ENCODE measurements around the gene NPHS1.
A peak's percentile ranks its signal among the peaks of the same experiment; 100 is the strongest.
"Not testable (repeated sequence)": the region's sequence is repeated elsewhere in the genome, so short reads cannot be mapped to it uniquely, and the experiment has no call there.

NPHS1 gene

GRCh38 chr19:35879068-35879467 is 26.8 kb upstream of the NPHS1 start:
- DNase-seq, result no peak

- DNase-seq, result no peak
Observed at GRCh38 chr19:35874392-35874930, 22.2 kb upstream of the NPHS1 start.

GRCh38 chr19:35872180-35872579 is 19.9 kb upstream of the NPHS1 start:
- no peak for DNase-seq

GRCh38 chr19:35871611-35872010 is 19.3 kb upstream of the NPHS1 start:
- no peak for DNase-seq

DNA sequence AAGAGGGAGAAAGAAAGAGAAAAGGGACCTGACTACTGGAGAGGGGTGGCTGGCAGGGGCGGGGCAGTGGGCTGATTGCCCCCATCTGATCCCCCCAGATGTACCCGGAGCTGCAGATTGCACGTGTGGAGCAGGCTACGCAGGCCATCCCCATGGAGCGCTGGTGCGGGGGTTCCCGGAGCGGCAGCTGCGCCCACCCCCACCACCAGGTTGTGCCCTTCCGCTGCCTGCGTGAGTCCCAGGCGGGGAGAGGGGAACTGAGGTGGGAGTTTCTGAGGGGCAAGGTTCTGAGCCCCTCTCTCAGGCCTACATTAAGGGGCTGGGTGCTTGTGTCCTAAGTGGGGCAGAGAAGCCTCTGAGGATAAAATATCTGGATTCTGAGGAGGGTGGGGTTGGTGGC is 18.5 kb upstream of the NPHS1 start:
- no peak for DNase-seq

GRCh38 chr19:35870124-35870736 is 17.9 kb upstream of the NPHS1 start:
- DNase-seq, result not testable (repeated sequence)

- DNase-seq, result peak; percentile 86
Observed at GRCh38 chr19:35869327-35870123, 17.2 kb upstream of the NPHS1 start.

DNA sequence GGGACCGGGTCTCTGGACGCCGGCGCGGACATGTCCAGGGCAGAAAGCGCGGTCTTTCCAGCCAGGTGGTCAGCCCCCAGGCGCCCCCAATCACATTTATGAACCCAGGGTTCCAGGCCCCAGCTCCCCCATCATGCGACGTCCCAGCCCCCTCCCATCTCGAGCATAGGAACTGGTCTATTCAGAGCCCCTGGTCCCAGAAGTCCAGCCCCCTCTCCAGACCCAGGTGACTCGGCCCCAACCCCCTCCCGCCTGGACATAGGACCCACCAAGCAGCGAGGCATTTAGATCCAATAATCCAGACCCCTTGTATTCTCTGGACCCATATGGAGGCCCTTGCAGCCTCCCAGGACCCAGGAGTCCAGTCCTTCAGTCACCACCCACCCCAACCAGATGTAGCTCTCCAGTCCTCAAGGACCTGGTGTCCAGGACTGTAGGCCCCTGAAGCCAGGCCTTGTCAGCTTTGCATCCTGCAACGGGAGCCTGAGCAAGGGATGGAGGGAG is 16.6 kb upstream of the NPHS1 start:
- DNase-seq, result no peak

GRCh38 chr19:35868172-35868822 is 16.0 kb upstream of the NPHS1 start, which contains the start of gene APLP1:
APLP1 (plus strand) TSS chr19:35868574; CDS start chr19:35868637, 63 bp downstream.
- peak; percentile 42 to 70 for DNase-seq

DNA sequence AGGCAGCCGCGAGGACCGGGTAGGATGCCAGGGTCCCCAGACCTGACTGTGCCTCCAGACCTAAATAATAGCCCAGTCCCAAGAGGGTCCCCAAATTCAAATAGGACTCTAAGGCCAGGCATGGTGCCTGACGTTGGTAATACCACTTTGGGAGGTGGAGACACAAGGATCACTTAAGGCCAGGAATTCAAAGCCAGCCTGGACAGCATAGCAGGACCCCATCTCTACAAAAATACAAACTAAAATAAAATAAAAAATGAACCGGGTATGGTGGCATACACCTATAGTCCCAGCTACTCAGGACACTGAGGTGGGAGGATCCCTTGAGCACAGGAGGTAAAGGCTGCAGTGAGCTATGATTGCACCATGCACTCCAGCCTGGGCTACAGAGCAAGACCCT is 10.7 kb upstream of the NPHS1 start:
- DNase-seq, result no peak

DNA sequence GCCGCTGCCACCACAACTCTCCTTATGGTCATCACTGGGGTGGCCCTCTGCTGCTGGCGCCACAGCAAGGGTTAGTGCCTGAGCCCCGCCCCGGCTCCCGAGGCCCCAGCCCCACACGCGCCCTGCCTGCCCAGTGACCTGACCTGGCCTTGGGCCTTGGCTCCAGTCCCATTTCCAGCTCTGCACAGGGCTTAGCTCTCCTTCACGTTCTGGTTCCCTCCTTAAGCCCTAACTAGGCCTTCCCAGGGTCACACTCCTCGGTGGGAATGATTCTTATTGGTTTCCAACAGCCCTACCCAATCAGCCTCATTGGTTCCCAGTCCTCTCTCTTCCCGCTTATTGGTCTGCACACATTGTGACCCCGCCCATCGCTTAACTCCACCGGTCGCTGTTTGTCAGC is 10.2 kb upstream of the NPHS1 start:
- no peak for DNase-seq

DNA sequence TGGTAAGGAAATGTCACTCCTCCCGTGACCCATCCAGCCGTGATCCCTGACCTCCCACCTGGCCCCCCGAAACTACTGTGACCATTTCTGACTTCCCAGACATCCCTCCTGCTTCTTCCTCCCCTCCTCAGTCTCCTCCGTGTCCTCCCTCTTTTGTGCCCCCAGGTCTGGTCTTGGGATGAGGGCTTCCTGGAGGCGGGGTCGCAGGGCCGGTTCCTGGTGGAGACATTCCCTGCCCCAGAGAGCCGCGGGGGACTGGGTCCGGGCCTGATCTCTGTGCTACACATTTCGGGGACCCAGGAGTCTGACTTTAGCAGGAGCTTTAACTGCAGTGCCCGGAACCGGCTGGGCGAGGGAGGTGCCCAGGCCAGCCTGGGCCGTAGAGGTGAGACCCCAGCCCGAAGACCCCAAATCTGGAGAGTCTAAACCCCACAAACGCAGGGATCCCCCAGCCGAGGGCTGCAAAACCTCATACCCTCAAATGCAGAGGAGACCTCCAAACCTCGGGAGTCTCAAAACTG is 9.4 kb upstream of the NPHS1 start:
- DNase-seq, result no peak

DNA sequence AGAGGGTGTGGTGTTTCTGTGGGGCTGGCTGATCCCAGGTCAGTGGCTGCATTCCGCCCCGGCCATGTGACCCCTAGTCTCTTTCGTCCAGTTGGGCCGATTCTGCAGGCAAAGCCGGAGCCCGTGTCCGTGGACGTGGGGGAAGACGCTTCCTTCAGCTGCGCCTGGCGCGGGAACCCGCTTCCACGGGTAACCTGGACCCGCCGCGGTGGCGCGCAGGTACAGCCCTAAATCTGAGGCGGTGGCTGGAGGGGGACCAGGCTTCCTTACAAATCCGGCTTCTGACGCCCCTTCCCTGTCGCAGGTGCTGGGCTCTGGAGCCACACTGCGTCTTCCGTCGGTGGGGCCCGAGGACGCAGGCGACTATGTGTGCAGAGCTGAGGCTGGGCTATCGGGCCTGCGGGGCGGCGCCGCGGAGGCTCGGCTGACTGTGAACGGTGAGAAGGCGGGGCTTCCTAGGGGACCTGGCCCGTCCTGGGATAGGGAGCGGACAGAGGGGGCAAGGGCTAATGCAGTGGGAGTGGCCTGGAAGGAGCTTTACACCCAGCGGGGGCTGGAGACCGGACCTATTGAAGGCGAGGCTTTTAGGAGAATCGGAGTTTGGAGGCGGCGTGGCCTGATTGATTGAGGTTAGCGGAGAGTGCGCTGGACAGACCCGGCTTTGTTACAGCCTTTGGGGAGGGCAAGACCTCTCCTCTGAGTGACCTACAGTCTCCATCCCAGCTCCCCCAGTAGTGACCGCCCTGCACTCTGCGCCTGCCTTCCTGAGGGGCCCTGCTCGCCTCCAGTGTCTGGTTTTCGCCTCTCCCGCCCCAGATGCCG is 8.7 kb upstream of the NPHS1 start:
- no peak for DNase-seq

DNA sequence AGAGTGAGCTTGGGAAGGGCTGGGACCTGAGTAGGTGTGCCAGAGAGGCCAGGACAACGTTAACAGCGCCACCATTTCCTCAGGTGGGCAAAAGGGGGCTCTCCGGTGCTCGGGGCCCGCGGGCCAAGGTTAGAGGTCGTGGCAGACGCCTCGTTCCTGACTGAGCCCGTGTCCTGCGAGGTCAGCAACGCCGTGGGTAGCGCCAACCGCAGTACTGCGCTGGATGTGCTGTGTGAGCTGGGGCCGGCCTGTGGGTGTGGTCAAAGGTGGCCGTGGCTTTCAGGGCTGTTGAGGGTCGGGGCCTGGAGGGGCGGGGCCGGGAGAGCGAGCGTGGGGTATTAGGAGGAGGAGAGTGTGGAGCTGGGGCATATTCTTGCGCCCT is 8.1 kb upstream of the NPHS1 start:
- no peak for DNase-seq

GRCh38 chr19:35859414-35859813 is 7.1 kb upstream of the NPHS1 start:
- DNase-seq, result no peak

GRCh38 chr19:35858311-35858710 is 6.0 kb upstream of the NPHS1 start:
- no peak for DNase-seq

- peak in 1 of 2 donors; percentile 21 for DNase-seq
Observed at GRCh38 chr19:35856546-35857149, 4.3 kb upstream of the NPHS1 start, which contains the start of gene KIRREL2. KIRREL2 (plus strand) TSS chr19:35856911; CDS start chr19:35857120, 209 bp downstream.

- DNase-seq, result no peak
Observed at GRCh38 chr19:35853038-35853756, 893 bp upstream of the NPHS1 start.

- DNase-seq, result no peak
Observed at GRCh38 chr19:35851213-35852028, 883 bp downstream of the NPHS1 start.

GRCh38 chr19:35848919-35849505 is 3.3 kb downstream of the NPHS1 start:
- no peak for DNase-seq

All from CD4-positive, alpha-beta T cell treated with Interferon alpha-2 for 1 hour (primary cell).